Glutamatergic neuron (in vitro differentiated cells): Measurements from ENCODE around the gene UQCRH. TPM values are rescaled to one million over a fixed set of nuclear protein-coding genes. Genes with fewer than 3 reads are reported as not detected.

Experiments used
- DNase-seq: peaks from one replicate; pipeline ENCODE4 v3.0.0; 2022
- H3K27ac Mint-ChIP-seq: one replicate; pipeline ENCODE4 v1.8.0; 2020; ENCODE audit warnings: mild to moderate bottlenecking, mixed read lengths, inconsistent platforms; ENCODE audit not compliant: unreplicated experiment
- H3K27me3 Mint-ChIP-seq: one replicate; pipeline ENCODE4 v1.8.0; 2020; ENCODE audit warnings: mild to moderate bottlenecking, moderate library complexity, mixed read lengths, inconsistent platforms; ENCODE audit not compliant: unreplicated experiment
- H3K36me3 Mint-ChIP-seq: one replicate; pipeline ENCODE4 v1.8.0; 2020; ENCODE audit warnings: mild to moderate bottlenecking, mixed read lengths, inconsistent platforms; ENCODE audit not compliant: unreplicated experiment
- H3K4me1 Mint-ChIP-seq: one replicate; pipeline ENCODE4 v1.8.0; 2020; ENCODE audit warnings: mild to moderate bottlenecking, low read depth, mixed read lengths, inconsistent platforms; ENCODE audit not compliant: unreplicated experiment
- H3K4me3 Mint-ChIP-seq: one replicate; pipeline ENCODE4 v1.8.0; 2020; ENCODE audit warnings: mild to moderate bottlenecking, mixed read lengths, inconsistent platforms; ENCODE audit not compliant: unreplicated experiment
- H3K9me3 Mint-ChIP-seq: one replicate; pipeline ENCODE4 v1.8.0; 2020; ENCODE audit warnings: mild to moderate bottlenecking, moderate library complexity, mixed read lengths, inconsistent platforms; ENCODE audit not compliant: unreplicated experiment
- total RNA-seq: library from RNA; stranded (reverse); fragmentation: NEBNext Ultra II Directional; extraction: Animal tissue kit (Norgen Biotek cat#: 25700); gene quantifications from one replicate; pipeline ENCODE4 v1.2.1, GENCODE V29; 2021; ENCODE audit not compliant: unreplicated experiment
- TF ChIP-seq, protein P1 (sequence below): fragments of 200-600 bp; sonication (generic); IDR thresholded peaks from one replicate; pipeline ENCODE4 v1.5.0; 2021; ENCODE audit not compliant: partially characterized antibody, unreplicated experiment

UQCRH gene
- total RNA-seq, 1 donor from 2014 or later, result 271 TPM

DNA sequence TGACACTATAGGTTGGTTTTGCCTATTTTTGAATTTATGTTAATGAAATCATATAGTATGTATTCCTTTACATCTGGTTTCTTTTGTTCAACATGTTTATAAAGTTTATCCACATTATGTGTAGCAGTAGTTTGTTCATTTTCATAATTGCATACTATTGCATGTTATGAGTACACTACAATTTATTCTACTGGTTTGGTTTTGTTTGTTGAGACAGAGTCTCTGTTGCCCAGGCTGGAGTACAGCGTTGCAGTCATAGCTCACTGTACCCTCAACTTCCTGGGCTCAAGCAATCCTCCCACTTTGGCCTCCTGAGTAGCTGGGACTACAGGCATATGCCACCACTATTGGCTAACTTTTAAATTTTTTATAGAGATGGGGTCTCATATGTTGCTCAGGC, 34.9 kb upstream of the UQCRH start:
- no peaks in the 10 kb centered on the region for H3K36me3 Mint-ChIP-seq
- H3K4me1 Mint-ChIP-seq, result no peaks in the 10 kb centered on the region
- no peak for DNase-seq
- TF ChIP-seq, protein P1, sequence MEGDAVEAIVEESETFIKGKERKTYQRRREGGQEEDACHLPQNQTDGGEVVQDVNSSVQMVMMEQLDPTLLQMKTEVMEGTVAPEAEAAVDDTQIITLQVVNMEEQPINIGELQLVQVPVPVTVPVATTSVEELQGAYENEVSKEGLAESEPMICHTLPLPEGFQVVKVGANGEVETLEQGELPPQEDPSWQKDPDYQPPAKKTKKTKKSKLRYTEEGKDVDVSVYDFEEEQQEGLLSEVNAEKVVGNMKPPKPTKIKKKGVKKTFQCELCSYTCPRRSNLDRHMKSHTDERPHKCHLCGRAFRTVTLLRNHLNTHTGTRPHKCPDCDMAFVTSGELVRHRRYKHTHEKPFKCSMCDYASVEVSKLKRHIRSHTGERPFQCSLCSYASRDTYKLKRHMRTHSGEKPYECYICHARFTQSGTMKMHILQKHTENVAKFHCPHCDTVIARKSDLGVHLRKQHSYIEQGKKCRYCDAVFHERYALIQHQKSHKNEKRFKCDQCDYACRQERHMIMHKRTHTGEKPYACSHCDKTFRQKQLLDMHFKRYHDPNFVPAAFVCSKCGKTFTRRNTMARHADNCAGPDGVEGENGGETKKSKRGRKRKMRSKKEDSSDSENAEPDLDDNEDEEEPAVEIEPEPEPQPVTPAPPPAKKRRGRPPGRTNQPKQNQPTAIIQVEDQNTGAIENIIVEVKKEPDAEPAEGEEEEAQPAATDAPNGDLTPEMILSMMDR, result no peak
- H3K27me3 Mint-ChIP-seq, result no peaks in the 10 kb centered on the region
- H3K9me3 Mint-ChIP-seq, result no peaks in the 10 kb centered on the region
- no peak overlapping the region for H3K4me3 Mint-ChIP-seq
- no peak overlapping the region for H3K27ac Mint-ChIP-seq

DNA sequence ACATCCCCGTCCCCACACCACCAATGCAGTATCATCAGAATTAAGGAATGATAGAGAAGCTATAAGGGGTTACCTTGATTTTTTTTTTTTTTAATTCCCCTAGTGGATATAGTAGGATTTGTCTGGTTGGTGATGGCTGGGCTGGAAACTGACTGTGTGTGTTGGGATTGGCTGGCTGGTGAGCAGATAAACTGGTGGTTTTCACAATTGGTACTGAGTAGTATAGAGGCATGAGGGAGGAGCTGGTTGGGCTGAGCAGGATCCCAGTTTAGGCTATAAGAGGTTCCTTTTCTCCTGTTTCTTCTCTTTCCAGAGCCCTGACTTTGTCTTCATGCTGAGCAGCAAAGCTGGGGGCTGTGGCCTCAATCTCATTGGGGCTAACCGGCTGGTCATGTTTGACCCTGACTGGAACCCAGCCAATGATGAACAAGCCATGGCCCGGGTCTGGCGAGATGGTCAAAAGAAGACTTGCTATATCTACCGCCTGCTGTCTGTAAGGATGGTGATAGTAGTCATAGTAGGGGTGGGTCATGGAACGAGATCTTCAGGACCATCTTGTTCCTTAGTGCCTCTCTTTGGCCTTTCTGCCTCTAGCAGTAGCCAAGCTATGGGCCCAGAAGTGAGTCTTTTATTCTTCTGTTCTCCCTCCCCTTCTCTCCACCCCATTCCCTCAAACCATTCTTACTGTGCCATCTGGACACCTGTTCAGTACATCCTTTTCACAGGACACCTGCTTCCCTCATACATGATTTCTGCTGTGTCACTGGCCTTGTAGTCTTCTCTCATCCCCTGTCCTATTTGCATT, 29.1 kb upstream of the UQCRH start:
- no peak overlapping the region for H3K4me3 Mint-ChIP-seq
- H3K27ac Mint-ChIP-seq, result peak overlapping the region; percentile 18
- H3K36me3 Mint-ChIP-seq, result peaks cover 5% of the 10 kb centered on the region

DNA sequence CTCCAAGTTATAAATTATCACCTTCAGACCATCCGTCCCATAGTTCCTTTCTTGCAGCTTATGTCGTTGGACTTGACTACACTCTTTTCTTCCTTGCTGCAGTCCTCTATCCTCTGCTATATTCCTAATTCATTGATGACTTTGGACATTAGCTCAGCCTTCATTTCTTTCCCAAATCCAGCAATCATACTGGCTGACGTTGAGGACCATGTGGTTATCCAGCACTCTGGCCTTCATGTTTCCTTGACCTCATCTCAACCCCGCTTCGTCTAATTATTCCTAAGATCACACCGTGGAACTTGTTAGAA, 28.5 kb upstream of the UQCRH start:
- TF ChIP-seq, protein P1, result no peak
- no peak for DNase-seq
- H3K27me3 Mint-ChIP-seq, result peaks cover 11% of the 10 kb centered on the region
- H3K4me1 Mint-ChIP-seq, result peaks cover 5% of the 10 kb centered on the region
- peaks cover 5% of the 10 kb centered on the region for H3K36me3 Mint-ChIP-seq
- peaks cover 5% of the 10 kb centered on the region for H3K9me3 Mint-ChIP-seq
- no peak overlapping the region for H3K4me3 Mint-ChIP-seq
- peak overlapping the region; percentile 18 for H3K27ac Mint-ChIP-seq

More for the DNA sequence above, 29.1 kb upstream of the UQCRH start:
- H3K27me3 Mint-ChIP-seq, result peaks cover 11% of the 10 kb centered on the region
- peaks cover 5% of the 10 kb centered on the region for H3K9me3 Mint-ChIP-seq
- peaks cover 4% of the 10 kb centered on the region for H3K4me1 Mint-ChIP-seq
- TF ChIP-seq, protein P1, result no peak
- DNase-seq, result no peak

DNA sequence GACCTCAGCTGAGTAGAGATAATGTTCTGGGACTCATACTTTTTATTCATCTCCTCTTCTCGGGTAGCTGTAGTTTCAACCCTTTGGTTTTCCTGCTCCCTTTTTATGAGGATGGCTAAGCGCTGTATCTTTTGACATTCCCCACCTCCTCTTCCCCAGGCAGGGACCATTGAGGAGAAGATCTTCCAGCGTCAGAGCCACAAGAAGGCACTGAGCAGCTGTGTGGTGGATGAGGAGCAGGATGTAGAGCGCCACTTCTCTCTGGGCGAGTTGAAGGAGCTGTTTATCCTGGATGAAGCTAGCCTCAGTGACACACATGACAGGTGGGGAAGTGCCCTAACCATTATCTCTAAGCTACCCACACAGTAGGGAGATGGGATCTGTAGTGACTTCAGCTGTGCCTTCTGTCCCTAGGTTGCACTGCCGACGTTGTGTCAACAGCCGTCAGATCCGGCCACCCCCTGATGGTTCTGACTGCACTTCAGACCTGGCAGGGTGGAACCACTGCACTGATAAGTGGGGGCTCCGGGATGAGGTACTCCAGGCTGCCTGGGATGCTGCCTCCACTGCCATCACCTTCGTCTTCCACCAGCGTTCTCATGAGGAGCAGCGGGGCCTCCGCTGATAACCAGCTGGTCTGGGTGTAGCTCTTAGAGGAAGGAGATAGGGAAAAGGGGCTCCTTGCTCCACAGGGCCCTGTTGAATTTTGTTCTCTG, 25.7 kb upstream of the UQCRH start:
- TF ChIP-seq, protein P1, result no peak
- Mint-ChIP-seq H3K4me1 (peaks cover 5% of the 10 kb centered on the region), H3K36me3 (peaks cover 5% of the 10 kb centered on the region), H3K4me3 (no peak overlapping the region), H3K27ac (no peak overlapping the region), H3K27me3 (peaks cover 11% of the 10 kb centered on the region), H3K9me3 (peaks cover 5% of the 10 kb centered on the region)
- no peak for DNase-seq

DNA sequence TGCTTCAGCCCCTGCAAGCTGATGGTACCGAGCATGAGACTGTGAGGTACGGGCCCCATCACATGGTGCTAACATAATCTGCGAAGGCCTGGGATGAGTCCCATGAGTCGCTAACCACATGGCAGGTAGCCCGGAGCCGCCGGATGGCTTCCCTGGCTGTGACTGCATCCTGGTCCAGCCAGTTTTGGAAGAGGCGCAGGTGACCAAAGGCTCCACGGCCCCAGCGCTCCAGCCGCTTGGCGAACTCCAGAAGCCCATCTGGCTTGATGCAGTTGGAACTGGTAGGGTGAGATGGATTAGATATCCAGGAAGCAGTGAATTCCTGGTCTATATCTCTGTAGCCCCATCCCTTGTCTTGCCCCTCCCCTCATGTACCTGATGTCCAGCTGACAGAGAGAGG, 24.7 kb upstream of the UQCRH start:
- H3K27me3 Mint-ChIP-seq, result peaks cover 11% of the 10 kb centered on the region
- no peak for DNase-seq
- peaks cover 7% of the 10 kb centered on the region for H3K9me3 Mint-ChIP-seq
- no peak overlapping the region for H3K4me3 Mint-ChIP-seq
- H3K27ac Mint-ChIP-seq, result no peak overlapping the region
- H3K36me3 Mint-ChIP-seq, result peaks cover 5% of the 10 kb centered on the region
- TF ChIP-seq, protein P1, result no peak
- H3K4me1 Mint-ChIP-seq, result peaks cover 5% of the 10 kb centered on the region
